Mucosa of stomach (tissue), 1 donor: ENCODE data around the gene ERP29.
"Not testable (repeated sequence)": the region's sequence is repeated elsewhere in the genome, so short reads cannot be mapped to it uniquely, and the experiment has no call there.

Experiments used
- H3K27me3 ChIP-seq: one replicate; pipeline ENCODE4 v1.7.0; 2013; ENCODE audit warnings: mild to moderate bottlenecking, low read length; ENCODE audit not compliant: control insufficient read depth, insufficient read depth
- H3K36me3 ChIP-seq: one replicate; pipeline ENCODE4 v1.7.0; 2013; ENCODE audit warnings: low read length; ENCODE audit not compliant: control insufficient read depth, insufficient read depth
- H3K4me1 ChIP-seq: one replicate; pipeline ENCODE4 v1.7.0; 2013; ENCODE audit warnings: mild to moderate bottlenecking, low read length; ENCODE audit not compliant: control insufficient read depth, insufficient read depth
- H3K4me3 ChIP-seq: one replicate; pipeline ENCODE4 v1.7.0; 2013; ENCODE audit warnings: low read length
- H3K9ac ChIP-seq: one replicate; pipeline ENCODE4 v1.7.0; 2013; ENCODE audit warnings: mild to moderate bottlenecking, low read length, moderate library complexity
- H3K9me3 ChIP-seq: one replicate; pipeline ENCODE4 v1.7.0; 2013; ENCODE audit warnings: mild to moderate bottlenecking, low read length, moderate library complexity; ENCODE audit not compliant: control insufficient read depth
- donor health status: Pancreatic carcinoma.

Gene ERP29

GRCh38 chr12:111992464-111992863 lies 20.8 kb upstream of the ERP29 start:
- H3K27me3 ChIP-seq, result no peaks in the 10 kb centered on the region

GRCh38 chr12:111993292-111994150 lies 19.7 kb upstream of the ERP29 start:
- no peak overlapping the region for H3K4me3 ChIP-seq
- peaks cover 5% of the 10 kb centered on the region for H3K4me1 ChIP-seq
- no peaks in the 10 kb centered on the region for H3K27me3 ChIP-seq
- no peaks in the 10 kb centered on the region for H3K36me3 ChIP-seq
- H3K9me3 ChIP-seq, result no peaks in the 10 kb centered on the region
- H3K9ac ChIP-seq, result no peak overlapping the region

More at GRCh38 chr12:111992464-111992863, 20.8 kb upstream of the ERP29 start:
- H3K9me3 ChIP-seq, result no peaks in the 10 kb centered on the region
- H3K4me3 ChIP-seq, result no peak overlapping the region
- H3K4me1 ChIP-seq, result peaks cover 5% of the 10 kb centered on the region
- H3K9ac ChIP-seq, result no peak overlapping the region
- H3K36me3 ChIP-seq, result no peaks in the 10 kb centered on the region

- H3K9me3 ChIP-seq, H3K4me1 ChIP-seq, H3K9ac ChIP-seq, H3K27me3 ChIP-seq, H3K4me3 ChIP-seq, H3K36me3 ChIP-seq: not testable (repeated sequence)
Observed at GRCh38 chr12:111994211-111995111, 18.8 kb upstream of the ERP29 start.

- Histone ChIP-seq H3K4me3 (no peak overlapping the region), H3K4me1 (peaks cover 5% of the 10 kb centered on the region), H3K27me3 (no peaks in the 10 kb centered on the region), H3K9ac (no peak overlapping the region), H3K9me3 (no peaks in the 10 kb centered on the region), H3K36me3 (no peaks in the 10 kb centered on the region)
Observed at GRCh38 chr12:111995782-111996480, 17.3 kb upstream of the ERP29 start.

- H3K9ac ChIP-seq, result no peak overlapping the region
Observed at GRCh38 chr12:111997300-111997699, 15.9 kb upstream of the ERP29 start.

GRCh38 chr12:111998015-111998414 lies 15.2 kb upstream of the ERP29 start:
- Histone ChIP-seq H3K4me3 (no peak overlapping the region), H3K27me3 (no peaks in the 10 kb centered on the region), H3K36me3 (no peaks in the 10 kb centered on the region), H3K4me1 (peaks cover 5% of the 10 kb centered on the region), H3K9ac (no peak overlapping the region), H3K9me3 (no peaks in the 10 kb centered on the region)

More at GRCh38 chr12:111997300-111997699, 15.9 kb upstream of the ERP29 start:
- no peaks in the 10 kb centered on the region for H3K27me3 ChIP-seq
- no peaks in the 10 kb centered on the region for H3K36me3 ChIP-seq
- H3K4me1 ChIP-seq, result peaks cover 5% of the 10 kb centered on the region
- H3K4me3 ChIP-seq, result no peak overlapping the region
- no peaks in the 10 kb centered on the region for H3K9me3 ChIP-seq

- not testable (repeated sequence) for H3K4me3 ChIP-seq, H3K9me3 ChIP-seq, H3K4me1 ChIP-seq, H3K27me3 ChIP-seq, H3K36me3 ChIP-seq, H3K9ac ChIP-seq
Observed at GRCh38 chr12:111999129-111999528, 14.1 kb upstream of the ERP29 start.

- Histone ChIP-seq H3K9me3 (no peaks in the 10 kb centered on the region), H3K4me1 (no peaks in the 10 kb centered on the region), H3K27me3 (no peaks in the 10 kb centered on the region), H3K9ac (no peak overlapping the region), H3K4me3 (no peak overlapping the region), H3K36me3 (no peaks in the 10 kb centered on the region)
Observed at GRCh38 chr12:112000820-112001219, 12.4 kb upstream of the ERP29 start.

- Histone ChIP-seq H3K27me3 (no peaks in the 10 kb centered on the region), H3K36me3 (no peaks in the 10 kb centered on the region), H3K9me3 (no peaks in the 10 kb centered on the region), H3K4me3 (no peak overlapping the region), H3K4me1 (peaks cover 4% of the 10 kb centered on the region), H3K9ac (no peak overlapping the region)
Observed at GRCh38 chr12:112001576-112001975, 11.7 kb upstream of the ERP29 start.

- Histone ChIP-seq H3K27me3 (no peaks in the 10 kb centered on the region), H3K36me3 (no peaks in the 10 kb centered on the region), H3K4me1 (peaks cover 4% of the 10 kb centered on the region), H3K9ac (no peak overlapping the region), H3K9me3 (no peaks in the 10 kb centered on the region), H3K4me3 (no peak overlapping the region)
Observed at GRCh38 chr12:112004041-112004440, 9.2 kb upstream of the ERP29 start.

GRCh38 chr12:112005419-112006395 lies 7.5 kb upstream of the ERP29 start:
- H3K4me1 ChIP-seq, result peaks cover 4% of the 10 kb centered on the region
- H3K36me3 ChIP-seq, result no peaks in the 10 kb centered on the region
- H3K4me3 ChIP-seq, result no peak overlapping the region
- H3K9ac ChIP-seq, result peak overlapping the region; percentile 3
- no peaks in the 10 kb centered on the region for H3K27me3 ChIP-seq
- H3K9me3 ChIP-seq, result no peaks in the 10 kb centered on the region
